MM.1S (cell line): Measurements from ENCODE around the gene CASKIN1.
"Not testable (repeated sequence)": the region's sequence is repeated elsewhere in the genome, so short reads cannot be mapped to it uniquely, and the experiment has no call there.

Experiments
- DNase-seq: peaks from one replicate; pipeline ENCODE4 v3.0.0-alpha.2; 2015
- H2AFZ ChIP-seq: fragments of 300-600 bp; sonication (generic); 2 replicates; pipeline ENCODE4 v1.6.0; 2016; ENCODE audit warnings: antibody characterized with exemption, low read length
- H3F3A ChIP-seq: fragments of 300-600 bp; sonication (generic); 2 replicates; pipeline ENCODE4 v1.6.1; 2016; ENCODE audit warnings: mild to moderate bottlenecking, antibody characterized with exemption, low read length, moderate library complexity, mixed read lengths; ENCODE audit not compliant: insufficient read depth
- H3K27ac ChIP-seq: fragments of 300-600 bp; sonication (generic); 2 replicates; pipeline ENCODE4 v1.5.1; 2016; ENCODE audit warnings: mild to moderate bottlenecking, low read length
- H3K27me3 ChIP-seq: fragments of 300-600 bp; sonication (generic); replicated peaks from 2 replicates; pipeline ENCODE4 v1.6.0; 2016; ENCODE audit warnings: low read length; ENCODE audit not compliant: insufficient read depth
- H3K36me3 ChIP-seq: fragments of 300-600 bp; sonication (generic); replicated peaks from 2 replicates; pipeline ENCODE4 v1.6.1; 2016; ENCODE audit warnings: mild to moderate bottlenecking, low read length, mixed read lengths; ENCODE audit not compliant: insufficient read depth
- H3K4me1 ChIP-seq: fragments of 300-600 bp; sonication (generic); 2 replicates; pipeline ENCODE4 v1.6.1; 2016; ENCODE audit warnings: low read length, mixed read lengths
- H3K4me2 ChIP-seq: fragments of 300-600 bp; sonication (generic); 2 replicates; pipeline ENCODE4 v1.6.0; 2016; ENCODE audit warnings: low read depth, low read length
- H3K4me3 ChIP-seq: fragments of 300-600 bp; sonication (generic); 2 replicates; pipeline ENCODE4 v1.5.1; 2016; ENCODE audit warnings: low read length, mixed read lengths
- H3K79me2 ChIP-seq: fragments of 300-600 bp; sonication (generic); 2 replicates; pipeline ENCODE4 v1.6.1; 2016; ENCODE audit warnings: mixed run types, low read length, mixed read lengths
- H3K9ac ChIP-seq: fragments of 300-600 bp; sonication (generic); 2 replicates; pipeline ENCODE4 v1.6.1; 2016; ENCODE audit warnings: low read length, mixed read lengths
- H3K9me2 ChIP-seq: fragments of 300-600 bp; sonication (generic); replicated peaks from 2 replicates; pipeline ENCODE4 v1.6.1; 2016; ENCODE audit warnings: mild to moderate bottlenecking, low read length, mixed read lengths; ENCODE audit not compliant: insufficient read depth
- H3K9me3 ChIP-seq: fragments of 300-600 bp; sonication (generic); replicated peaks from 2 replicates; pipeline ENCODE4 v1.6.1; 2016; ENCODE audit warnings: mild to moderate bottlenecking, low read length, mixed read lengths; ENCODE audit not compliant: insufficient read depth
- H4K20me1 ChIP-seq: fragments of 300-600 bp; sonication (generic); 2 replicates; pipeline ENCODE4 v1.6.1; 2016; ENCODE audit warnings: mild to moderate bottlenecking, low read length, moderate library complexity, mixed read lengths; ENCODE audit not compliant: insufficient read depth
- CTCF ChIP-seq: fragments of 300-600 bp; sonication (generic); IDR thresholded peaks from 2 replicates; pipeline ENCODE4 v1.5.1; 2016; ENCODE audit warnings: antibody characterized with exemption, low read length, mixed read lengths
- EZH2 ChIP-seq: fragments of 300-600 bp; sonication (generic); optimal IDR thresholded peaks from 2 replicates; pipeline ENCODE3; 2017; ENCODE audit warnings: low read depth, mild to moderate bottlenecking, antibody characterized with exemption, low read length, mixed read lengths
- EZH2phosphoT487 ChIP-seq: fragments of 300-600 bp; sonication (generic); IDR thresholded peaks from 2 replicates; pipeline ENCODE4 v1.6.1; 2018; ENCODE audit warnings: antibody characterized with exemption, low read length

Gene CASKIN1

GRCh38 chr16:2205967-2206313, 9.5 kb upstream of the CASKIN1 start:
- Histone ChIP-seq H3K9ac (peak overlapping the region; percentile 96), H3F3A (0 out of 2 replicates have a peak, but pooled peaks cover 3% of the 10 kb centered on the region), H3K36me3 (no peaks in the 10 kb centered on the region; the same call in 1 of the 2 replicates), H4K20me1 (no peaks in the 10 kb centered on the region), H3K4me3 (peak overlapping the region; percentile 98), H3K27ac (peak overlapping the region; percentile 74; the same call in 1 of the 2 replicates), H3K4me2 (peak overlapping the region; percentile 100), H3K9me3 (no peaks in the 10 kb centered on the region), H3K79me2 (peaks cover 27% of the 10 kb centered on the region), H3K4me1 (peaks cover 6% of the 10 kb centered on the region), H2AFZ (peak overlapping the region; percentile 67), H3K9me2 (no peaks in the 10 kb centered on the region), H3K27me3 (peaks cover 10% of the 10 kb centered on the region)
- DNase-seq: peak; percentile 43
- no peak for TF ChIP-seq EZH2
- TF ChIP-seq CTCF: no peak; the same call in 1 of the 2 replicates
- TF ChIP-seq EZH2phosphoT487: no peak

GRCh38 chr16:2205104-2205966, 8.9 kb upstream of the CASKIN1 start, which contains the start of gene MLST8:
TSS of gene MLST8 (plus strand) at chr16:2205454. CDS start at chr16:2206086, 632 bp downstream.
- H3K4me2 ChIP-seq: peak within 1 kb of the TSS; percentile 100
- 0 out of 2 replicates have a peak, but pooled peaks cover 3% of the 10 kb centered on the region for H3F3A ChIP-seq
- H3K4me1 ChIP-seq: peaks cover 6% of the 10 kb centered on the region
- no peaks in the 10 kb centered on the region for H4K20me1 ChIP-seq
- H3K27ac ChIP-seq: peak within 1 kb of the TSS; percentile 74
- peaks cover 16% of the 10 kb centered on the region for H3K27me3 ChIP-seq
- DNase-seq: peak; percentile 88
- peak within 1 kb of the TSS; percentile 77 for H2AFZ ChIP-seq
- peak within 1 kb of the TSS; percentile 98 for H3K4me3 ChIP-seq
- no peaks in the 10 kb centered on the region for H3K9me3 ChIP-seq
- no peaks in the 10 kb centered on the region; the same call in 1 of the 2 replicates for H3K36me3 ChIP-seq
- no peaks in the 10 kb centered on the region for H3K9me2 ChIP-seq
- H3K9ac ChIP-seq: peak within 1 kb of the TSS; percentile 96
- H3K79me2 ChIP-seq: peaks cover 27% of the 10 kb centered on the region
- TF ChIP-seq EZH2: no peak
- TF ChIP-seq CTCF: peak; percentile 22
- TF ChIP-seq EZH2phosphoT487: no peak

- Histone ChIP-seq H3K27ac (peak overlapping the region; percentile 74; the same call in 1 of the 2 replicates), H3K9ac (peak overlapping the region; percentile 96)
Measured at GRCh38 chr16:2204416-2205103, 8.2 kb upstream of the CASKIN1 start.

GRCh38 chr16:2203119-2203688, 6.8 kb upstream of the CASKIN1 start:
- H3K36me3 ChIP-seq, H3K4me1 ChIP-seq, H2AFZ ChIP-seq, H3K27ac ChIP-seq, DNase-seq, H3K4me3 ChIP-seq, H3K9me3 ChIP-seq, H3K9me2 ChIP-seq, H3F3A ChIP-seq, H3K9ac ChIP-seq, H4K20me1 ChIP-seq, H3K4me2 ChIP-seq: not testable (repeated sequence)
- H3K27me3 ChIP-seq: peaks cover 37% of the 10 kb centered on the region
- peaks cover 27% of the 10 kb centered on the region for H3K79me2 ChIP-seq

More at GRCh38 chr16:2204416-2205103, 8.2 kb upstream of the CASKIN1 start:
- H3K4me3 ChIP-seq: peak overlapping the region; percentile 98
- 0 out of 2 replicates have a peak, but pooled peaks cover 3% of the 10 kb centered on the region for H3F3A ChIP-seq
- no peaks in the 10 kb centered on the region for H4K20me1 ChIP-seq
- H3K4me2 ChIP-seq: peak overlapping the region; percentile 65
- no peaks in the 10 kb centered on the region for H3K9me2 ChIP-seq
- DNase-seq: no peak
- TF ChIP-seq EZH2phosphoT487 (no peak), CTCF (no peak), EZH2 (no peak)
- H3K79me2 ChIP-seq: peaks cover 27% of the 10 kb centered on the region
- H2AFZ ChIP-seq: peak overlapping the region; percentile 76
- H3K27me3 ChIP-seq: peaks cover 24% of the 10 kb centered on the region
- no peaks in the 10 kb centered on the region; the same call in 1 of the 2 replicates for H3K36me3 ChIP-seq
- H3K4me1 ChIP-seq: peaks cover 6% of the 10 kb centered on the region
- no peaks in the 10 kb centered on the region for H3K9me3 ChIP-seq
